ENCODE data around the gene TUBB3.

TUBB3 gene

GRCh38 chr16:89895482-89896250 is 27.5 kb upstream of the TUBB3 start:
- no peak for TF ChIP-seq CTCF (conservative IDR thresholded peaks at IDR 0.05; ENCODE audit: low read depth, low read length)
- DNase-seq (ENCODE audit: low read depth): no peak

GRCh38 chr16:89897204-89897603 is 25.9 kb upstream of the TUBB3 start:
- no peak for DNase-seq (ENCODE audit: low read depth)
- no peak overlapping the region for H3K4me3 ChIP-seq (ENCODE audit: low read length)
- no peak for TF ChIP-seq CTCF (conservative IDR thresholded peaks at IDR 0.05; ENCODE audit: low read depth, low read length)

More at GRCh38 chr16:89895482-89896250, 27.5 kb upstream of the TUBB3 start:
- no peak overlapping the region for H3K4me3 ChIP-seq (ENCODE audit: low read length)

GRCh38 chr16:89898201-89898967 is 24.8 kb upstream of the TUBB3 start:
- no peak for DNase-seq (ENCODE audit: low read depth)
- H3K4me3 ChIP-seq (ENCODE audit: low read length): no peak overlapping the region
- no peak for TF ChIP-seq CTCF (conservative IDR thresholded peaks at IDR 0.05; ENCODE audit: low read depth, low read length)

GRCh38 chr16:89899879-89900481 is 23.2 kb upstream of the TUBB3 start:
- TF ChIP-seq CTCF (conservative IDR thresholded peaks at IDR 0.05; ENCODE audit: low read depth, low read length): no peak
- DNase-seq (ENCODE audit: low read depth): no peak
- no peak overlapping the region for H3K4me3 ChIP-seq (ENCODE audit: low read length)

- DNase-seq (ENCODE audit: low read depth): no peak
- no peak overlapping the region for H3K4me3 ChIP-seq (ENCODE audit: low read length)
- TF ChIP-seq CTCF (conservative IDR thresholded peaks at IDR 0.05; ENCODE audit: low read depth, low read length): no peak
These were observed 22.3 kb upstream of the TUBB3 start for GRCh38 chr16:89900885-89901284.

GRCh38 chr16:89902980-89903379 is 20.2 kb upstream of the TUBB3 start:
- H3K4me3 ChIP-seq (ENCODE audit: low read length): no peak overlapping the region
- DNase-seq (ENCODE audit: low read depth): no peak
- no peak for TF ChIP-seq CTCF (conservative IDR thresholded peaks at IDR 0.05; ENCODE audit: low read depth, low read length)

Data from retinal pigment epithelial cell (primary cell).